ENCODE data around the gene VKORC1L1.
"Not testable (repeated sequence)": the region's sequence is repeated elsewhere in the genome, so short reads cannot be mapped to it uniquely, and the experiment has no call there.

The VKORC1L1 gene

GRCh38 chr7:65888434-65889156 is 15.7 kb downstream of the VKORC1L1 start:
- ATAC-seq, result not testable (repeated sequence)

- ATAC-seq, result not testable (repeated sequence)
Observed at GRCh38 chr7:65889722-65890121, 16.8 kb downstream of the VKORC1L1 start.

GRCh38 chr7:65892161-65892560 is 19.3 kb downstream of the VKORC1L1 start:
- TF ChIP-seq ZNF70 (CRISPR knock-in tag; IDR thresholded peaks at IDR 0.05), result no peak
- no peak for TF ChIP-seq SNAI2 (CRISPR knock-in tag; IDR thresholded peaks at IDR 0.05)
- TF ChIP-seq PPARA (CRISPR knock-in tag; IDR thresholded peaks at IDR 0.05; ENCODE audit: borderline replicate concordance), result no peak
- TF ChIP-seq ZFP30 (CRISPR knock-in tag; IDR thresholded peaks at IDR 0.05), result no peak
- no peak for TF ChIP-seq CSDC2 (CRISPR knock-in tag; IDR thresholded peaks at IDR 0.05)
- no peak for TF ChIP-seq TCF4 (CRISPR knock-in tag; IDR thresholded peaks at IDR 0.05; ENCODE audit: borderline replicate concordance)
- TF ChIP-seq ZC3H10 (CRISPR knock-in tag; IDR thresholded peaks at IDR 0.05), result no peak
- TF ChIP-seq ZNF8 (CRISPR knock-in tag; IDR thresholded peaks at IDR 0.05), result no peak
- TF ChIP-seq RARB (CRISPR knock-in tag; IDR thresholded peaks at IDR 0.05), result no peak
- TF ChIP-seq TOX (CRISPR knock-in tag; IDR thresholded peaks at IDR 0.05; ENCODE audit: borderline replicate concordance), result no peak
- no peak for ATAC-seq

- TF ChIP-seq ZFP3 (CRISPR knock-in tag; IDR thresholded peaks at IDR 0.05) (no peak), ISL1 (CRISPR knock-in tag; IDR thresholded peaks at IDR 0.05) (no peak)
- ATAC-seq, result no peak
Observed at GRCh38 chr7:65892835-65893234, 20.0 kb downstream of the VKORC1L1 start.

GRCh38 chr7:65896279-65896870 is 23.5 kb downstream of the VKORC1L1 start:
- no peak for ATAC-seq
- TF ChIP-seq OSR1 (CRISPR knock-in tag; IDR thresholded peaks at IDR 0.05) (no peak), RARB (CRISPR knock-in tag; IDR thresholded peaks at IDR 0.05) (no peak), ZFP3 (CRISPR knock-in tag; IDR thresholded peaks at IDR 0.05) (no peak), TCF4 (CRISPR knock-in tag; IDR thresholded peaks at IDR 0.05; ENCODE audit: borderline replicate concordance) (no peak), CSRNP3 (CRISPR knock-in tag; IDR thresholded peaks at IDR 0.05) (no peak), ESRRG (CRISPR knock-in tag; IDR thresholded peaks at IDR 0.05) (no peak), BACH2 (CRISPR knock-in tag; IDR thresholded peaks at IDR 0.05; ENCODE audit: borderline replicate concordance) (no peak), SNAI2 (CRISPR knock-in tag; IDR thresholded peaks at IDR 0.05) (no peak)

GRCh38 chr7:65897289-65897688 is 24.4 kb downstream of the VKORC1L1 start:
- ATAC-seq, result not testable (repeated sequence)

GRCh38 chr7:65898677-65899447 is 26.0 kb downstream of the VKORC1L1 start:
- not testable (repeated sequence) for ATAC-seq

- no peak for TF ChIP-seq ZFP30 (CRISPR knock-in tag; IDR thresholded peaks at IDR 0.05)
- TF ChIP-seq GLIS3 (CRISPR knock-in tag; IDR thresholded peaks at IDR 0.05), result no peak
- TF ChIP-seq TSHZ2 (CRISPR knock-in tag; IDR thresholded peaks at IDR 0.05), result no peak
- TF ChIP-seq ZFP3 (CRISPR knock-in tag; IDR thresholded peaks at IDR 0.05), result no peak
- TF ChIP-seq CSDC2 (CRISPR knock-in tag; IDR thresholded peaks at IDR 0.05), result no peak
- no peak for TF ChIP-seq CSRNP3 (CRISPR knock-in tag; IDR thresholded peaks at IDR 0.05)
- TF ChIP-seq SNAI2 (CRISPR knock-in tag; IDR thresholded peaks at IDR 0.05), result no peak
- TF ChIP-seq BACH2 (CRISPR knock-in tag; IDR thresholded peaks at IDR 0.05; ENCODE audit: borderline replicate concordance), result no peak
- no peak for TF ChIP-seq PPARA (CRISPR knock-in tag; IDR thresholded peaks at IDR 0.05; ENCODE audit: borderline replicate concordance)
- no peak for TF ChIP-seq ARNTL (CRISPR knock-in tag; IDR thresholded peaks at IDR 0.05; ENCODE audit: borderline replicate concordance, low read depth)
- no peak for TF ChIP-seq TOX (CRISPR knock-in tag; IDR thresholded peaks at IDR 0.05; ENCODE audit: borderline replicate concordance)
- TF ChIP-seq PATZ1 (CRISPR knock-in tag; IDR thresholded peaks at IDR 0.05; ENCODE audit: borderline replicate concordance), result no peak
- no peak for TF ChIP-seq ISL1 (CRISPR knock-in tag; IDR thresholded peaks at IDR 0.05)
- ATAC-seq, result no peak
Observed at GRCh38 chr7:65902306-65902705, 29.4 kb downstream of the VKORC1L1 start.

Data from SK-N-SH treated with all-trans-retinoic acid at 6 μM for 48 hours (cell line).